Superior temporal gyrus (tissue), 1 donor: ENCODE data around the gene CFC1.
"Not testable (repeated sequence)": the region's sequence is repeated elsewhere in the genome, so short reads cannot be mapped to it uniquely, and the experiment has no call there.

Source experiments
- DNase-seq: peaks from one replicate; pipeline ENCODE4 v3.0.0-alpha.2; 2016; ENCODE audit errors: extremely low spot score

CFC1 gene

DNA sequence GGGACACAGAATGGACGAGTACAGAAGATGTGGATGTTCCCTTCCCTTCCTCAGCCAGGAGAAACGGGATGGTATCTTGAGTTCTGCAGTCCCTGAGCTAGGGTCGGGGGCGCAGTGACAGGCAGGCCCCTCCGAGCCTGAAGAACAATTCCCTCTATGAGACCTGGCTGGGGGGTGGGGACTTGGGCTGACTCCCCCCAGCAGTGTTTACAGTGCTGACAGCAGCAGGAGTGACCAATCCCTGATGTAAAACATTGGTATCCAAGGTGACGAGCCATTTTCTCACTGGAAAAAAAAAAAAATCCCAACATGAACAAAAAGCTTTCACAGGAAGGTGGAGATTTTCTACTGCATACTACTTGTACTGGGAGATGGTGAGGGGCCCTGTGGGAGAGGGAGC is at the start of gene CFC1:
Gene CFC1, minus strand, starts transcription at position 183 of the 400 bp plus-strand sequence. CDS start 288 bp downstream, outside the sequence.
- not testable (repeated sequence) for DNase-seq

- DNase-seq = peak; percentile 3
Observed at GRCh38 chr2:130641688-130642087, 42.3 kb upstream of the CFC1 start.

DNA sequence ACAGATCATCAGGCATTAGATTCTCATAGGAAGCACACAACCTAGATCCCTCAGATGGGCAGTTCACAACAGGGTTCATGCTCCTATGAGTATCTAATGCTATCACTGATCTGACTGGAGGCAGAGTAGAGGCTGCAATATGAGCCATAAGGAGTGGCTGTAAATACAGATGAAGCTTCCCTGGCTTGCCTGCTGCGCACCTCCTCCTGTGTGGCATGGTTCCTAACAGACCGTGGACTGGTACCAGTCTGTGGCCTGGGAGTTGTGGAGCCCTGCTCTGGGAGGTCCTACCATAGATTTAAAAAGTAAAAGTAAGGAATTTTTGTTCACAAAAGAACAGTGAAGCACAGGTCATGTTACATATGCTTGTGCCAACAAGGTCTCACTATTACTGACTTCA is 39.6 kb upstream of the CFC1 start:
- not testable (repeated sequence) for DNase-seq

DNA sequence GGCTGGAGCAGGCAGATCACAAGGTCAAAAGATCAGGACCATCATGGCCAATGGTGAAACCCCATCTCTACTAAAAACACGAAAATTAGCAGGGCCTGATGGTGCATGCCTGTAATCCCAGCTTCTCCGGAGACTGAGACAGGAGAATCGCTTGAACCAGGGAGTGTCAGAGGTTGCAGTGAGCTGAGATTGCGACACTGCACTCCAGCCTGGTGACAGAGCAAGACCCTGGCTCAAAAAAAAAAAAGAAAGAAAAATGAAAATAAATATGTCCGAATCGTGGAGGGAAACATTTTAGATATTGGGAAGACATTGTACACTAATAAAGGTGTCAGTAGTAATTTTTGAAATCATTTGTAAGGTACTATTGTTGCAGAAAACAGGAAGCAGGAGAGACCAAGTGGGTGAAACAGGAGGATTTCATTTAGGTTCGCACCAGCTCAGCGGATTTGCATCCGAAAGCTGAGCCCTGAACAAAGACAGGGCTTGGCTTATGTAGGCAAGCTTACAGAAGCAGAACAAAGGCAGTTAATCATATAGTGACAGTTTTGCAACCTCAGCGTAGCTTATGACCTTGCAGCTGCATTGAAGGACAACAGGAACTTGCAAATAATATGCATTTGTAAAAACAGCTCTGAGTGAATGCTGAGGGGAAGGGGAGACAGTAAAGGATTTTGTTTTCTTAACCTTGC is 29.6 kb upstream of the CFC1 start:
- not testable (repeated sequence) for DNase-seq

- not testable (repeated sequence) for DNase-seq
Observed at GRCh38 chr2:130611140-130611539, 11.8 kb upstream of the CFC1 start, which contains the start of gene POTEJ. Gene POTEJ, plus strand, starts transcription at chr2:130611440. Its CDS starts 93 bp downstream, at chr2:130611533.

GRCh38 chr2:130610486-130610885 is 11.1 kb upstream of the CFC1 start:
- DNase-seq = not testable (repeated sequence)

DNA sequence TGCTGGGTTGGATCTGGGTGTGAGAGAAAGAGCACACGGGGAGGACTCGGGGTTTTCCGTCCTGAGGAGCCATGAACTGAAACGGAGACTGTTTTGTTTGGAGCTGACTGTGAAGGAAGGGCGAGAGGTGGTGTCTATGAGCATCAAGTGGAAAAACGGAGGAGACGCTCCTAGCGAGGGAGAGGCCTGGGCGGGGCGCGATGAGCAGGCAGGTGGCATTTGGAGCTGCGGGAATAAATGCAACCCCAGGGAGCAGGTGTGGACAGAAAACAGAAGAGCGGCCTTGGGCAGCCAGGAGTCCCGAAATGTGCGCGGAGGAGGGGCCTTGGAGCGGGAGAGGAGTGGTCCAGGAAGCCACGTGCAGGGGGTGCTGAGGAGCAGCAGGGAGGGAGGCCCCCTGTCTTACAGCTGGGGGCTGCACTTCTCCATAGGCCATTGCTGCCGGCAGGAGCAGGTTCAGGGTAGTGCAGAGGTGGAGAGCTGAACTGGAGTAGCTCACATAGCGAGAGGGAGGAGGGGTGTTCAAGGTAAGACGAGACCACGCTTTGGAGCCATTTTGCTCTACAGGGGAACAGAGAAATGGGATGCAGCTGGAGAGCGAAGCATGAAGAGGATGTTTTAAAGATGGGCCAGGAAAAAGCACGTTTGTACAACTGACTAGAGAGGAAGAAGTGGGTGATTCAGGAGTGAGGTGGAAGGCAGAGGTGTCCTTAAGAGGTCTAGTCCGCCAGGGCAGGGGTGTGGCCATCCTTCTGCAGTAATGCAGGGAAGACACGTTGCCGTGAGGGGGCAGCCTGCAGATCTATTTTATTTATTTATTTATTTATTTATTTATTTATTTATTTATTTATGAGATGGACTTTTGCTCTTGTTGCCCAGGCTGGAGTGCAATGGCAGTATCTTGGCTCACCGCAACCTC is 9.9 kb upstream of the CFC1 start:
- not testable (repeated sequence) for DNase-seq

- not testable (repeated sequence) for DNase-seq
Observed at GRCh38 chr2:130608276-130609001, 9.1 kb upstream of the CFC1 start.

DNA sequence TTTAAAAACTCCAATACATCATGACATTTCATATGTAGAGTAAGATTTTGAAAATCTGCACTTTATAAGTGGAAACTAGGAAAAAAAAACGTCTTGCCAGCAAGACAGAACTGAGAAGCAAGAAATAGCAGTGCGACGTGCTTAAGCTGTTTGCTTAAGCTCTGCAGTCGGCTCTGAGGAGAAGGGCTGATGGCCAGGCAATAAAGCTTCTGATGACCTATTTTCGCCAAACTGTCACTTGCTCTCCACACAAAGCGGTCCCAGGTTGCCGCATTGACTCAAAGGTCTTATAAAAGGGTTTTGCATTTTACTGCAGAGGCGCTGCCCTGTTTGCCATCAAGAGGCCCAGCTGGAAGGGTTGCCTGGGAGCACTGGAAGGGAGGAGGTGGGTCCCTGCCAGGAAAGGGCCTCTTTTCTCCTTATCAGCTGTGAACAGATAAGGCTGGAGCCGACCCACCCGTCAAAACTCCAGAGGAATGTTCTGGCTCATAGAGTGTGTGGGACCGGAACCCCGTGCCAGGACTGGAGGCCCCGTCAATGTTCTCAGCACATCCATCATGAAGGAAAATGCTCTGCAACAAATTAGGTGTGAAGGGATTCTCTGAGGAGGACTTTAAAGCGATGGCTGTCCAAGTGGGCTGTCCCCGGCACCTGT is 2.4 kb upstream of the CFC1 start:
- DNase-seq = not testable (repeated sequence)

GRCh38 chr2:130599926-130600325 is 551 bp upstream of the CFC1 start:
- DNase-seq = not testable (repeated sequence)

- DNase-seq = not testable (repeated sequence)
Observed at GRCh38 chr2:130598463-130598862, 912 bp downstream of the CFC1 start.

- DNase-seq = not testable (repeated sequence)
Observed at GRCh38 chr2:130597994-130598393, 1.4 kb downstream of the CFC1 start.

DNA sequence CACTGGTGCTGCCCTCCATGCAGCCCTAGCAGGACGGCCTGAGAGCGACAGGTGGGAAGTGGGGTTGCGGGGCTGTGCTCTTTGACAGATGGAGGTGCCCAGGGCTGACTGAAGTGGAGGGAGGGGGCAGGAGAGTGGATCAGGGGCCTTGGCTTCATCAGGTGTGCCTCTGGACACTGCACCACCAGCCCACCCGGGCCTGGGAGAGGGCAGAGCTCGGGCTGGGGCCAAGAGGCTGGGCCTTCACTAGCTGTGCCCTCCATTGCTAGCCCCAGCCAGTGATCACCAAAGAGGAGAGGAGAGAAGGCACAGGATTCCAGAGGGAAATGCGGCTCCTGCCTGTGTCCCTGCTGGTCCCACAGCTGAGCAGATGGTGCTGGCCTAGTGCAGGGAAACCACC is 2.6 kb downstream of the CFC1 start:
- not testable (repeated sequence) for DNase-seq

- DNase-seq = not testable (repeated sequence)
Observed at GRCh38 chr2:130594011-130594410, 5.4 kb downstream of the CFC1 start.

- DNase-seq = not testable (repeated sequence)
Observed at GRCh38 chr2:130592791-130593414, 6.5 kb downstream of the CFC1 start.

DNA sequence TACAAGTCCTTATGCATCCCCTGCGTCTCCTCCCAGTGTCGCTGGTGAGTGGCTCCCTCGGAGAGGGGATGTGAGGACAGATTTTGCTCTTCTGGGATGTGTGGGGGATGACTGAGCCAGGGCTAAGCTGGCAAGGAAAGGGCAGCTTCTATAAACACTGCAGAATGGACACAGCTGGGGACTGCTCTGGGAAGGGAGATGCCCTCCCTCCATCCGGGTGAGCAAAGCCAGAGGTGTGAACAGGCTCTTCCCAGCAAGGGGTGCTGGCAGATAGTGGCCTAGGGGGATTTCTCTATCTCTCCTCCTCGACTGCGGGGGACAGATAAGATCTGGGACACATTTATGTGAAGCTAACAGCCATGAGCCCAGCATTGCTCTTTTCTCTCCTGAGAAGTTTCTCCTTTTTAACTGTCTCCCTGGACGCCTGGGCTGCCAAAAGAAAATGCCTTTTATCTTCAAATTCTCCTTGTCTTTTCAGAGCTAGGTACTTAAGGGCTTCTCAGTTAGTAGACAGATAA is 8.5 kb downstream of the CFC1 start:
- not testable (repeated sequence) for DNase-seq

- DNase-seq = not testable (repeated sequence)
Observed at GRCh38 chr2:130590170-130590841, 9.1 kb downstream of the CFC1 start.

GRCh38 chr2:130588688-130589458 is 10.5 kb downstream of the CFC1 start:
- DNase-seq = not testable (repeated sequence)

DNA sequence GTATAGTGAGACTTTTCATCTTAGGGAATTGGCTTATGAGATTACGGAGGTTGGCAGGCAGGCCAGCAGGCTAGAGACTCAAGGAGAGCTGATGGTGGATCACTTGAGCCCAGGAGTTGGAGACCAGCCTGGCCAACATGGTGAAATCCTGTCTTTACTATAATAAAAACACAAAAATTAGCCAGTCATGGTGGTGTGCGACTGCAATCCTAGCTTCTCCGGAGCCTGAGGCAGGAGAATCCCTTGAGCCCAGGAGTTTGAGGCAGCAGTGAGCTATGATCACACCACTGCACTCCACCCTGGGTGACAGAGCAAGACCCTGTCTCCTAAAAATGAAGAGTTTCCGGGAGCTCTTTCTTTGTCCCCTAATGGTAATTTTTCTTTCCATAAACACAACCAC is 14.6 kb downstream of the CFC1 start:
- DNase-seq = not testable (repeated sequence)
